NT2/D1 (cell line): ENCODE data around the gene DOCK10.

Experiments used
- SUZ12 ChIP-seq: IDR thresholded peaks from 2 replicates; pipeline ENCODE4 v1.6.1; 2011; ENCODE audit not compliant: insufficient read length, insufficient read depth; ENCODE audit errors: extremely low read depth
- YY1 ChIP-seq: IDR thresholded peaks from 2 replicates; pipeline ENCODE4 v1.6.1; 2011; ENCODE audit not compliant: insufficient read length, insufficient read depth
- ZNF274 ChIP-seq: IDR thresholded peaks from 2 replicates; pipeline ENCODE4 v1.6.1; 2011; ENCODE audit warnings: mild to moderate bottlenecking, low read depth, low read length

GRCh38 chr2:224801360-224801759 lies 240.9 kb downstream of the DOCK10 start:
- TF ChIP-seq ZNF274: no peak
- no peak for TF ChIP-seq SUZ12
- TF ChIP-seq YY1: no peak
